NOMO-1 (cell line): Measurements from ENCODE around the gene NEK11.

ENCODE experiments used
- DNase-seq, 2 experiments: peaks; one replicate each; lab custom pipeline; 2025; ENCODE audit not compliant: unreplicated experiment in 2 of 2; lab: John Stamatoyannopoulos, UW

NEK11 gene

DNA sequence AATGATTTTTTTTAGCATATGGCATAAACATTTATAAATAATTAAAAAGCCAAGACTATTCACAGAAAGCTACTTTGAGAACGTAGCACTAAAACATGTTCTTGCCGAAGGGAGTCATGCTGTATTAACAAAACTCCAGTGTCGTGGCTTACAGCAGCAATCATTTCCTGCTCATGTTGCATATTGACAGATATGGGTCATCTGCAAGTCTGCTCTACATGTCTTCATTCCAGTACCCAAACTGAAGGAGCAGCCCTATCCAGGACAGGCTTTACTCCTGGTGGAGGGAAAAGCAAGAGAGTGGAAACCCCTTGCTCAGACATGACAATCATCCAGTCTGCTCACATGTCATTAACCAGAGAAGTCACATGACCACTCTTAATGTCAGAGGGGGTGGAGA, 87.6 kb downstream of the NEK11 start:
- DNase-seq, result no peak

GRCh38 chr3:131125684-131126083, 99.0 kb downstream of the NEK11 start:
- no peak for DNase-seq

GRCh38 chr3:131140891-131141290, 114.2 kb downstream of the NEK11 start:
- no peak for DNase-seq

- DNase-seq, result no peak
These were observed 115.1 kb downstream of the NEK11 start for GRCh38 chr3:131141770-131142169.

DNA sequence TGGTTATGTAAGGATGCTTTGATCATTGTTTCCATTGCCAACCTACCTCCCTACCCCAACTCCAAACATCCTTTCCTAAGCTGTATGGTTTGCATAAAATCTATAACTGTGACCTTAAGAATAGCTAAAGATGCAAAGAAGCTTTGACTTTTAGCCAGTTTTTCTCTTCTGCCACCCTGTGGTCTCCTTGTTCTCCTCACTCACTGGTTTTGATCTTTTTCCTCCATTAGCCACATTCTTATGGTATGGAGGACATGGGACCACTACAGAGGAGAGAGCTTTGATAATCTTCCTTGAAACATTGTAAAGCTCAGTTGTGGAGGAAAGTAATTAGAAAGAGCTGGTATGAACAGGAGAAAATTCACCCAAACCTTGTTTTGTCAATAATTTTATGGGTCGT, 115.9 kb downstream of the NEK11 start:
- DNase-seq, result no peak

GRCh38 chr3:131143802-131144201, 117.1 kb downstream of the NEK11 start:
- no peak for DNase-seq

- no peak for DNase-seq
These were observed 120.9 kb downstream of the NEK11 start for GRCh38 chr3:131147534-131147933.

- DNase-seq, result no peak
These were observed 131.8 kb downstream of the NEK11 start for GRCh38 chr3:131158434-131158833.

GRCh38 chr3:131162516-131162915, 135.8 kb downstream of the NEK11 start:
- no peak for DNase-seq

GRCh38 chr3:131167867-131168266, 141.2 kb downstream of the NEK11 start:
- DNase-seq, result no peak

DNA sequence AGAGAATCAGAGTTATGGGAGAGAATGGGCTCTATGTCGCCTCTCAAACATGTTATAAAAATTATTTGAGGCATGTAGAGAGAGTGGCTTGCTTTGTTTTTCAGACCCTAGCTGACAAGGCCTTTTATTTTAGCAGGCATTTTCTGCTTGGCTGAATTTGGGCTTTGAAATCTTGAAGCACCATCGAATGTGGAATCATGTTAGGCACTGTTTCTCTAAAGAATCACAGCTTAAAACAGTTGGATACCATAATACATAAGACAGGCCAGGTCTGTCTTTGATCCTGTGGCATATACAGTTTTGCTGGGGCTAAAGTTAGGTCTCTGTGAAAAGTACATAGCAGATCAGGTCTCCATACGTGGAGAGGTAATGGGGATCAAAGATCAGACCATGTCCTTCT, 142.7 kb downstream of the NEK11 start:
- no peak for DNase-seq

DNA sequence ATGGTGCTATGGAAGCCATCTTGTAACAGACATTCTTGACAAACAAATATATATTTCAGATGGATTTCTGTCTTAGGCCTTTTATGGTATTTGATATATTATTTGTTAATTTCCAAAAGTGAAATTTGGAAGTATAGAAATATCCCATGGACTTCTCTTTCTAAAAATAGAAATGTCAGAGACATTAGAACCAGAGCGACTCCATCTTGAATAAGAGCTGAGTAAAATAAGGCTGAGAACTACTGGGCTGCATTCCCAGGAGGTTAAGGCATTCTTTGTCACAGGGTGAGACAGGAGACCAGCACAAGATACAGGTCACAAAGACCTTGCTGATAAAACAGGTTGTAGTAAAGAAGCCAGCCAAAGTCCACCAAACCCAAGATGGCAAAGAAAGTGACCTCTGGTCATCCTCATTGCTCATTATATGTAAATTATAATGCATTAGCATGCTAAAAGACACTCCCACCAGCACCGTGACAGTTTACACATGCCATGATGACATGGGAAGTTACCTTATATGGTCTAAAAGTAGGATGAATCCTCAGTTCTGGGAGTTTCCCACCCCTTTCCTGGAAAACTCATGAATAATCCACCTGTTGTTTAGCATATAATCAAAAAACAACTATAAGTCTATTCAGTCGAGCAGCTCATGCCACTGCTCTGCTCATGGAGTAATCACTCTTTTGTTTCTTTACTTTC, 146.0 kb downstream of the NEK11 start:
- DNase-seq, result no peak

GRCh38 chr3:131174752-131175151, 148.1 kb downstream of the NEK11 start:
- DNase-seq, result no peak

- DNase-seq, result no peak
These were observed 152.2 kb downstream of the NEK11 start for GRCh38 chr3:131178710-131179375.

DNA sequence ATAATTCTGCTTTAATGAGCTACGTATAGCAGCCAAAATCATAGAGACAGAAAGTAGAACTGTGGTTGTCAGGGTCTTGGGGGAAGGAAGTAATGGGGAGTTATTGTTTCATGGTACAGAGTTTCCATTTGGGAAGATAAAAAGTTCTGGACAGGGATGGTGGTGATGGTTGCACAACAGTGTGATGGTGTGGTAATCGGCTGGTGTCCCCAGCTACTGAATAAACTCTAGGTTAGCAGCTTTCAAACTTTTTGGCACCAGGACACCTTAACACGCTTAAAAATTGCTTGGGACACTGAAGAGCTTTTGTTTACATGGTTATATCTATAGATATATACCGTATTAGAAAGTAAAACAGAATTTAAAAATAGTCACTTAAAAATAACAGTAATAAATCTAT, 166.0 kb downstream of the NEK11 start:
- no peak for DNase-seq

DNA sequence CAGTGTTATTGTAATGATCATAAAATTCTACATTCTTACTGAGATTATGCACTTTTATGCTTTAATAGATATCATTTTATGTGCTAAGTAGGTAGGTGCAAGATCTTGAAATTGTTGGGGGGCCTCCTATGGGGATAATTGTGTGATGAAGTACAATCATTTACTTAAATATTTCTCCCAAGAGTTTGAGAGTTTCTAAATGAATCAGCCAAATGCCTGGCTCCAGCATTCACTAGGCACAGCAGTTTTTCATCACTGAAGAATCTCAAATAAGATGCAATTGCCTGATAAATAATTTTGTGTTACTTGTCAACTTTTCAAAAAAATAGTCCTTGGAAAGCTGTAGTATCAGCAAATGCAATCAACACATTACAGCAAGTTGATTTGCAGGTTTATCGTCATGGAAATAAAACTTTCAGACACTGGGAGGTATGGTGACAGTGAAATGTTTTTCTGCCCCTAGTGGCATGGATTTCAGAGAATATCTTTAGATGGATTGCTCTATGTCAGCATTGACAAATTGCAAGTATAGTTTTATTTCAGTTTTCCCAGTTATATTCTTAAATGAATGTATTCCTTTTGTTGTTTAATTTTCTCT, 167.1 kb downstream of the NEK11 start:
- no peak for DNase-seq

- DNase-seq, result no peak
These were observed 168.1 kb downstream of the NEK11 start for GRCh38 chr3:131194816-131195215.

DNA sequence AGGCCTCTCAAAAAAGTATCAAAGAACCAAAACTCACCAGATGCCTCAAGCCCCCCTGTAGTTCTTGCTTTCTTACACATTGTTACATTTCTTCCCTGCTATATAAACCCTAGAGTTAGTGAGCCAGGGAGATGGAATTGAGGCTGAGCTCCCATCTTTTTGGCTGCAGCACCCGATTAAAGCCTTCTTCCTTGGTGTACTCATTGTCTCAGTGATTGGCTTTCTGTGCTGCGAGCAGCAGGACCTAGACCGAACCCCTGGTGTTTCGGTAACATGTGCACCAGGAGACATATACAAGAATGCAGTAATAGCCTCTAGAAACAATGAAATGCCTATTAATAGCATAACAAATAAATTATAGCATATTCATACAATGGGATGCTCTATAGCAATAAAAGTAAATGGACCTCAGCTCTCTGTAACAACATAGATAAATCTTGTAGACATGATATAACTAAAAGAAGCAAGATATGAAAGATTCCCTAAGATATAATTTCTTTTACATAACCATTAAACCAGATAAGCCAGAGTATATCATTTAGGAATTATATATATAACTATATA, 174.0 kb downstream of the NEK11 start:
- DNase-seq, result no peak

DNA sequence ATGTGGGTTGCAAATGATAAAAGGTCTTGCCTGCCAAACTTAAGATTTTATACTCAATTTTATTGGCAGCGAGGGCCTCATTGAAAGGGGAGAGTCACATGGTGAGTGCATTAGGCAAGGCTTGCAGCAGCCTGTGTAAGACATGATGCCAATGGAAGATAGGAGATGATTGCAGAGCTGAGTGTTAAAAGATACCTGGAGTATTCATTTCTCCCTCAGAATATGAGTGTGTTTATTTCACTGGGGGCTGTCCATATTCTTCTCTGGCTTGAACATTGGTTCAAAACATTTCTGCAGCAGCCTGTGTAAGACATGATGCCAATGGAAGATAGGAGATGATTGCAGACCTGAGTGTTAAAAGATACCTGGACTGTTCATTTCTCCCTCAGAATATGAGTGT, 189.7 kb downstream of the NEK11 start:
- no peak for DNase-seq

- no peak for DNase-seq
These were observed 190.1 kb downstream of the NEK11 start for GRCh38 chr3:131216801-131217200.

- no peak for DNase-seq
These were observed 190.6 kb downstream of the NEK11 start for GRCh38 chr3:131217296-131217741.

- DNase-seq, result no peak
These were observed 191.5 kb downstream of the NEK11 start for GRCh38 chr3:131218196-131218595.
